Right cardiac atrium (tissue), 5 donors: ENCODE data around the gene CFAP97D2. TPM values are rescaled to one million over a fixed set of nuclear protein-coding genes. Genes with fewer than 3 reads are reported as not detected.
"Not testable (repeated sequence)": the region's sequence is repeated elsewhere in the genome, so short reads cannot be mapped to it uniquely, and the experiment has no call there.

Experiments used
- ATAC-seq, 2 donors: fragments of 200-7000 bp; cut with Tn5 transposase; one replicate each; pipeline versions ENCODE4 v1.8.0 to v1.9.1; 2020; ENCODE audit warnings: moderate library complexity in 2 of 2, mild to moderate bottlenecking in 1 of 2
- DNase-seq, 3 donors: peaks; one replicate each; pipeline ENCODE4 v3.0.0-alpha.2; 2020
- H3K27ac ChIP-seq: one replicate; pipeline ENCODE4 v1.5.1; 2013; ENCODE audit warnings: mild to moderate bottlenecking, low read length, control low read depth, moderate library complexity
- H3K27me3 ChIP-seq: one replicate; pipeline ENCODE4 v1.6.1; 2013; ENCODE audit not compliant: control insufficient read depth, insufficient read depth
- H3K4me1 ChIP-seq: one replicate; pipeline ENCODE4 v1.6.1; 2013; ENCODE audit warnings: low read length; ENCODE audit not compliant: control insufficient read depth, insufficient read depth
- H3K4me3 ChIP-seq: one replicate; pipeline ENCODE4 v1.5.1; 2013; ENCODE audit warnings: low read length, control low read depth
- H3K9me3 ChIP-seq: one replicate; pipeline ENCODE4 v1.6.1; 2013; ENCODE audit warnings: low read length; ENCODE audit not compliant: control insufficient read depth
- WGBS: extraction: QIAGEN DNeasy Blood & Tissue Kit; methylation state at CpG from one replicate; pipeline ENCODE4 v1.1.7; 2013; 5-methylcytosine and 5-hydroxymethylcytosine counted together
- intact Hi-C, 4 donors: fragments of 100-400 bp; cut with DNase I; formaldehyde crosslinking; loops; one replicate each; pipeline versions ENCODE4 v1.11.0 to v1.14.0; 2022 to 2023
- polyA plus RNA-seq: library from polyadenylated mRNA; stranded (reverse); fragments of 200-250 nt; gene quantifications from one replicate; pipeline ENCODE4 v1.2.3, GENCODE V29; 2013
- total RNA-seq, 4 donors: library from RNA; stranded (reverse); fragmentation: NEBNext Ultra II Directional; extraction: Animal tissue kit (Norgen Biotek cat#: 25700); gene quantifications; one replicate each; pipeline ENCODE4 v1.2.1, GENCODE V29; 2021
- donor health status: healthy with polysubstance abuse.
- donor health status: DM: no; HTN: yes; CAD: no.
- donor health status: DM: no; HTN: no; CAD: no.
- donor health status: DM: no; HTN: yes; CAD: no; lungs with severe emphysema.
- donor health status: DM: yes; HTN: yes; CAD: no.

The CFAP97D2 gene
- total and polyA plus RNA-seq, 5 donors: not detected

GRCh38 chr13:114145256-114145655 lies 33.8 kb upstream of the CFAP97D2 start:
- Histone ChIP-seq H3K4me1 (no peaks in the 10 kb centered on the region), H3K27me3 (no peaks in the 10 kb centered on the region), H3K4me3 (no peak overlapping the region), H3K9me3 (no peaks in the 10 kb centered on the region), H3K27ac (no peak overlapping the region)
- WGBS: 65% methylated on average over 3 of the region's 3 CpGs
- intact Hi-C loops: no loop called here
- DNase-seq (no peak), ATAC-seq (no peak)

- H3K27me3 ChIP-seq: no peaks in the 10 kb centered on the region
- H3K4me3 ChIP-seq: no peak overlapping the region
- DNase-seq: no peak
- no peaks in the 10 kb centered on the region for H3K9me3 ChIP-seq
- intact Hi-C loops: no loop called here
- no peaks in the 10 kb centered on the region for H3K4me1 ChIP-seq
- no peak for ATAC-seq
- WGBS: 94% methylated on average over 14 of the region's 14 CpGs
- no peak overlapping the region for H3K27ac ChIP-seq
These were observed 33.3 kb upstream of the CFAP97D2 start for GRCh38 chr13:114145722-114146121.

GRCh38 chr13:114146173-114146572 lies 32.9 kb upstream of the CFAP97D2 start:
- intact Hi-C loops: no loop called here
- ATAC-seq (no peak), DNase-seq (no peak)
- WGBS: 96% methylated on average over 14 of the region's 14 CpGs
- no peaks in the 10 kb centered on the region for H3K4me1 ChIP-seq
- no peaks in the 10 kb centered on the region for H3K27me3 ChIP-seq
- no peaks in the 10 kb centered on the region for H3K9me3 ChIP-seq
- H3K27ac ChIP-seq: no peak overlapping the region
- H3K4me3 ChIP-seq: no peak overlapping the region

- 59% methylated on average over 10 of the region's 10 CpGs for WGBS
- H3K27ac ChIP-seq: no peak overlapping the region
- no peaks in the 10 kb centered on the region for H3K4me1 ChIP-seq
- intact Hi-C loops: no loop called here
- H3K4me3 ChIP-seq: no peak overlapping the region
- DNase-seq: no peak
- no peaks in the 10 kb centered on the region for H3K9me3 ChIP-seq
- no peak for ATAC-seq
- H3K27me3 ChIP-seq: no peaks in the 10 kb centered on the region
These were observed 32.4 kb upstream of the CFAP97D2 start for GRCh38 chr13:114146629-114147028.

- no peak overlapping the region for H3K27ac ChIP-seq
- H3K4me3 ChIP-seq: no peak overlapping the region
- H3K27me3 ChIP-seq: no peaks in the 10 kb centered on the region
- DNase-seq: no peak
- 88% methylated on average over 22 of the region's 22 CpGs for WGBS
- no peaks in the 10 kb centered on the region for H3K9me3 ChIP-seq
- H3K4me1 ChIP-seq: no peaks in the 10 kb centered on the region
- ATAC-seq: no peak
- intact Hi-C loops: no loop called here
These were observed 31.1 kb upstream of the CFAP97D2 start for GRCh38 chr13:114147803-114148520.

GRCh38 chr13:114148521-114148855 lies 30.6 kb upstream of the CFAP97D2 start:
- ATAC-seq (no peak), DNase-seq (no peak)
- WGBS: 65% methylated on average over 8 of the region's 8 CpGs
- intact Hi-C loops: no loop called here
- Histone ChIP-seq H3K27ac (no peak overlapping the region), H3K4me3 (no peak overlapping the region), H3K9me3 (no peaks in the 10 kb centered on the region), H3K4me1 (no peaks in the 10 kb centered on the region), H3K27me3 (no peaks in the 10 kb centered on the region)

- WGBS: 93% methylated on average over 19 of the region's 19 CpGs
- H3K9me3 ChIP-seq, ATAC-seq, H3K4me3 ChIP-seq, H3K4me1 ChIP-seq, DNase-seq, H3K27me3 ChIP-seq, intact Hi-C loops, H3K27ac ChIP-seq: not testable (repeated sequence)
These were observed 30.2 kb upstream of the CFAP97D2 start for GRCh38 chr13:114148886-114149285.

GRCh38 chr13:114149774-114150740 lies 29.0 kb upstream of the CFAP97D2 start:
- Histone ChIP-seq H3K27ac (no peak overlapping the region), H3K27me3 (no peaks in the 10 kb centered on the region), H3K9me3 (no peaks in the 10 kb centered on the region), H3K4me3 (no peak overlapping the region), H3K4me1 (no peaks in the 10 kb centered on the region)
- WGBS: 83% methylated on average over 12 of the region's 12 CpGs
- ATAC-seq (no peak), DNase-seq (no peak)
- intact Hi-C loops: no loop called here

GRCh38 chr13:114151031-114151430 lies 28.0 kb upstream of the CFAP97D2 start:
- ATAC-seq: no peak
- WGBS: 73% methylated on average over 10 of the region's 10 CpGs
- H3K27ac ChIP-seq: no peak overlapping the region

GRCh38 chr13:114151565-114152284 lies 27.3 kb upstream of the CFAP97D2 start:
- H3K4me1 ChIP-seq: no peaks in the 10 kb centered on the region
- whole genome bisulfite sequencing: 80% methylated on average over 28 of the region's 28 CpGs
- H3K4me3 ChIP-seq: no peak overlapping the region
- intact Hi-C loops: no loop called here
- DNase-seq (no peak), ATAC-seq (peak in 1 of 2 donors; percentile 25)
- H3K9me3 ChIP-seq: no peaks in the 10 kb centered on the region
- no peak overlapping the region for H3K27ac ChIP-seq
- H3K27me3 ChIP-seq: no peaks in the 10 kb centered on the region

More at GRCh38 chr13:114151031-114151430, 28.0 kb upstream of the CFAP97D2 start:
- intact Hi-C loops: no loop called here
- Histone ChIP-seq H3K4me3 (no peak overlapping the region), H3K4me1 (no peaks in the 10 kb centered on the region), H3K9me3 (no peaks in the 10 kb centered on the region), H3K27me3 (no peaks in the 10 kb centered on the region)
- DNase-seq: no peak

GRCh38 chr13:114152285-114152645 lies 26.8 kb upstream of the CFAP97D2 start:
- DNase-seq: no peak
- H3K4me3 ChIP-seq: no peak overlapping the region
- no peaks in the 10 kb centered on the region for H3K27me3 ChIP-seq
- H3K4me1 ChIP-seq: no peaks in the 10 kb centered on the region
- no peak overlapping the region for H3K27ac ChIP-seq
- no peaks in the 10 kb centered on the region for H3K9me3 ChIP-seq
- 89% methylated on average over 7 of the region's 7 CpGs for WGBS
- intact Hi-C loops: no loop called here
- no peak for ATAC-seq
